Activated CD4-positive, alpha-beta T cell treated with anti-CD3 and anti-CD28 coated beads for 48 hours (primary cell): ENCODE measurements around the gene KSR2.

Experiments used
- DNase-seq: peaks from one replicate; pipeline ENCODE4 v3.0.0-alpha.2; 2020

Gene KSR2

GRCh38 chr12:117564881-117565280 is 403.9 kb downstream of the KSR2 start:
- DNase-seq = no peak

GRCh38 chr12:117563706-117564105 is 405.1 kb downstream of the KSR2 start:
- DNase-seq = no peak

- no peak for DNase-seq
Observed at GRCh38 chr12:117563007-117563406, 405.8 kb downstream of the KSR2 start.

GRCh38 chr12:117561990-117562389 is 406.8 kb downstream of the KSR2 start:
- no peak for DNase-seq

- DNase-seq = no peak
Observed at GRCh38 chr12:117559978-117560377, 408.8 kb downstream of the KSR2 start.

GRCh38 chr12:117555889-117556288 is 412.9 kb downstream of the KSR2 start:
- no peak for DNase-seq

GRCh38 chr12:117552971-117553370 is 415.8 kb downstream of the KSR2 start:
- DNase-seq = no peak

GRCh38 chr12:117551665-117552064 is 417.1 kb downstream of the KSR2 start:
- no peak for DNase-seq

- DNase-seq = no peak
Observed at GRCh38 chr12:117547209-117547608, 421.6 kb downstream of the KSR2 start.

- DNase-seq = no peak
Observed at GRCh38 chr12:117545216-117545615, 423.6 kb downstream of the KSR2 start.

GRCh38 chr12:117540011-117540410 is 428.8 kb downstream of the KSR2 start:
- DNase-seq = no peak

GRCh38 chr12:117538926-117539325 is 429.9 kb downstream of the KSR2 start:
- no peak for DNase-seq

GRCh38 chr12:117538032-117538690 is 430.6 kb downstream of the KSR2 start:
- DNase-seq = no peak

- DNase-seq = no peak
Observed at GRCh38 chr12:117533687-117534086, 435.1 kb downstream of the KSR2 start.

- no peak for DNase-seq
Observed at GRCh38 chr12:117530796-117531195, 438.0 kb downstream of the KSR2 start.

GRCh38 chr12:117528538-117528937 is 440.3 kb downstream of the KSR2 start:
- DNase-seq = no peak

GRCh38 chr12:117527479-117527855 is 441.3 kb downstream of the KSR2 start:
- DNase-seq = no peak

- no peak for DNase-seq
Observed at GRCh38 chr12:117526757-117527478, 441.9 kb downstream of the KSR2 start.

- no peak for DNase-seq
Observed at GRCh38 chr12:117525766-117526165, 443.0 kb downstream of the KSR2 start.

GRCh38 chr12:117524806-117525205 is 444.0 kb downstream of the KSR2 start:
- DNase-seq = no peak

GRCh38 chr12:117523971-117524370 is 444.8 kb downstream of the KSR2 start:
- DNase-seq = no peak

GRCh38 chr12:117522559-117522958 is 446.2 kb downstream of the KSR2 start:
- no peak for DNase-seq

- no peak for DNase-seq
Observed at GRCh38 chr12:117521867-117522266, 446.9 kb downstream of the KSR2 start.

GRCh38 chr12:117521346-117521745 is 447.4 kb downstream of the KSR2 start:
- no peak for DNase-seq
